Hepatocyte (in vitro differentiated cells): ENCODE data around the gene MMP20. TPM values are rescaled to one million over a fixed set of nuclear protein-coding genes. Genes with fewer than 3 reads are reported as not detected.

Experiments used
- DNase-seq: peaks from one replicate; pipeline ENCODE4 v3.0.0-alpha.2; 2016; ENCODE audit warnings: low spot score
- H2AFZ ChIP-seq: fragments of 200-600 bp; sonication (generic); 2 replicates; pipeline ENCODE4 v1.6.0; 2016; ENCODE audit warnings: antibody characterized with exemption, mild to moderate bottlenecking
- H3K27ac ChIP-seq: fragments of 200-600 bp; sonication (generic); 2 replicates; pipeline ENCODE4 v1.5.1; 2016; ENCODE audit warnings: mild to moderate bottlenecking
- H3K27me3 ChIP-seq: fragments of 200-600 bp; sonication (generic); 2 replicates; pipeline ENCODE4 v1.6.1; 2016
- H3K36me3 ChIP-seq: fragments of 200-600 bp; sonication (generic); replicated peaks from 2 replicates; pipeline ENCODE4 v1.5.1; 2016; ENCODE audit warnings: low read depth; ENCODE audit not compliant: insufficient read depth
- H3K4me1 ChIP-seq: fragments of 200-600 bp; sonication (generic); 2 replicates; pipeline ENCODE4 v1.5.1; 2016; ENCODE audit warnings: mild to moderate bottlenecking, moderate library complexity; ENCODE audit not compliant: insufficient read depth
- H3K4me2 ChIP-seq: fragments of 200-600 bp; sonication (generic); 2 replicates; pipeline ENCODE4 v1.6.0; 2016
- H3K4me3 ChIP-seq: fragments of 200-600 bp; sonication (generic); 2 replicates; pipeline ENCODE4 v1.5.1; 2016; ENCODE audit warnings: mild to moderate bottlenecking
- H3K79me2 ChIP-seq: fragments of 200-600 bp; sonication (generic); 2 replicates; pipeline ENCODE4 v1.6.0; 2017; ENCODE audit warnings: mild to moderate bottlenecking
- H3K9me2 ChIP-seq: fragments of 200-600 bp; sonication (generic); replicated peaks from 2 replicates; pipeline ENCODE4 v1.6.0; 2017; ENCODE audit warnings: mild to moderate bottlenecking; ENCODE audit not compliant: insufficient read depth
- H3K9me3 ChIP-seq: fragments of 200-600 bp; sonication (generic); 2 replicates; pipeline ENCODE4 v1.5.1; 2016; ENCODE audit warnings: low read depth, mild to moderate bottlenecking
- H4K20me1 ChIP-seq: fragments of 200-600 bp; sonication (generic); 2 replicates; pipeline ENCODE4 v1.6.0; 2016; ENCODE audit warnings: mild to moderate bottlenecking; ENCODE audit not compliant: insufficient read depth, poor library complexity, severe bottlenecking
- EZH2 ChIP-seq: fragments of 200-600 bp; sonication (generic); IDR thresholded peaks from 2 replicates; pipeline ENCODE4 v1.6.1; 2016; ENCODE audit warnings: antibody characterized with exemption, mild to moderate bottlenecking, borderline replicate concordance
- EZH2phosphoT487 ChIP-seq: fragments of 200-600 bp; sonication (generic); IDR thresholded peaks from one replicate; pipeline ENCODE4 v1.6.1; 2018; ENCODE audit warnings: antibody characterized with exemption, mild to moderate bottlenecking, low read depth, moderate library complexity; ENCODE audit not compliant: unreplicated experiment, severe bottlenecking
- WGBS: methylation state at CpG from one replicate; pipeline ENCODE4 v1.1.6; 2016; ENCODE audit warnings: low lambda C conversion rate; ENCODE audit errors: missing lambda C conversion rate; 5-methylcytosine and 5-hydroxymethylcytosine counted together
- polyA plus RNA-seq: library from polyadenylated mRNA; unstranded; fragments of >200 nt; fragmentation: Nextera tagmentation; extraction: Ambion mirVana; gene quantifications from 2 replicates; pipeline ENCODE4 v1.2.1, GENCODE V29; 2016
- total RNA-seq: library from RNA; depleted of rRNA; stranded (reverse); fragments of >200 nt; gene quantifications from 2 replicates; pipeline ENCODE4 v1.2.3, GENCODE V29; 2014
- TF ChIP-seq, protein P1 (sequence below): fragments of 200-600 bp; sonication (generic); IDR thresholded peaks from 2 replicates; pipeline ENCODE4 v1.5.1; 2016; ENCODE audit warnings: antibody characterized with exemption, mild to moderate bottlenecking; ENCODE audit not compliant: poor library complexity

The MMP20 gene
- total and polyA plus RNA-seq, 2 experiments from 2014 or later = not detected

DNA sequence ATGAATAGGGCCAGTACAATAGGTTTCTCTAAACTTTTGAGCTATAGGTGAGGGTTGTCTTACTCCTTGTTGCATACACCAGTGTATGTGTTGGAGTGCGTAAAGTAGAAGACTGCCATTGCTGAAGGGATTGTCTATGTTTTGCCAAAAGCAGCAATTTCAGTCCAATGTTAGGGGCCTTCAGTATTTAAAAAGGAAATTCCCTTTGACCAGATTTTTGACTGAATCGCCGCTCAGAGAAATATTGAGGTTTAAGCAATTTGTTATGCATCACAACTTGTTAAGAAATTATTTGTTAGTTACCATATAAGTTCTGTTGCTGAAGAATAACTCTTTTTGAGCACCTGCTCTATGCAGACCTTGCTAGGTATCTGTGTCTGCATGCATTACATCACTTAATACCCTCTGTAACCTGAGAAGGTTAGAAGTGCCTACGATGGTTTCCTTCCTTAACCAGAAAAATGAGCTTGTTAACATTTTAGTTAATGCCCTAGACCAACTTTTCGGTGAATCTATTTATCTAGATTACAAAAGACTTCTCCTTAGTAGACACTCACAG is 33.9 kb downstream of the MMP20 start:
- H3K36me3 ChIP-seq = no peaks in the 10 kb centered on the region
- 73% methylated on average over 5 of the region's 5 CpGs for WGBS
- H4K20me1 ChIP-seq = no peaks in the 10 kb centered on the region
- no peaks in the 10 kb centered on the region for H3K27me3 ChIP-seq
- no peak overlapping the region for H2AFZ ChIP-seq
- DNase-seq = no peak
- H3K4me2 ChIP-seq = no peak overlapping the region
- no peak overlapping the region for H3K4me3 ChIP-seq
- H3K9me2 ChIP-seq = no peaks in the 10 kb centered on the region
- H3K4me1 ChIP-seq = no peaks in the 10 kb centered on the region
- TF ChIP-seq EZH2 = no peak
- TF ChIP-seq, protein P1, sequence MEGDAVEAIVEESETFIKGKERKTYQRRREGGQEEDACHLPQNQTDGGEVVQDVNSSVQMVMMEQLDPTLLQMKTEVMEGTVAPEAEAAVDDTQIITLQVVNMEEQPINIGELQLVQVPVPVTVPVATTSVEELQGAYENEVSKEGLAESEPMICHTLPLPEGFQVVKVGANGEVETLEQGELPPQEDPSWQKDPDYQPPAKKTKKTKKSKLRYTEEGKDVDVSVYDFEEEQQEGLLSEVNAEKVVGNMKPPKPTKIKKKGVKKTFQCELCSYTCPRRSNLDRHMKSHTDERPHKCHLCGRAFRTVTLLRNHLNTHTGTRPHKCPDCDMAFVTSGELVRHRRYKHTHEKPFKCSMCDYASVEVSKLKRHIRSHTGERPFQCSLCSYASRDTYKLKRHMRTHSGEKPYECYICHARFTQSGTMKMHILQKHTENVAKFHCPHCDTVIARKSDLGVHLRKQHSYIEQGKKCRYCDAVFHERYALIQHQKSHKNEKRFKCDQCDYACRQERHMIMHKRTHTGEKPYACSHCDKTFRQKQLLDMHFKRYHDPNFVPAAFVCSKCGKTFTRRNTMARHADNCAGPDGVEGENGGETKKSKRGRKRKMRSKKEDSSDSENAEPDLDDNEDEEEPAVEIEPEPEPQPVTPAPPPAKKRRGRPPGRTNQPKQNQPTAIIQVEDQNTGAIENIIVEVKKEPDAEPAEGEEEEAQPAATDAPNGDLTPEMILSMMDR = no peak
- no peak for TF ChIP-seq EZH2phosphoT487
- no peaks in the 10 kb centered on the region for H3K9me3 ChIP-seq
- no peaks in the 10 kb centered on the region for H3K79me2 ChIP-seq
- no peak overlapping the region for H3K27ac ChIP-seq

DNA sequence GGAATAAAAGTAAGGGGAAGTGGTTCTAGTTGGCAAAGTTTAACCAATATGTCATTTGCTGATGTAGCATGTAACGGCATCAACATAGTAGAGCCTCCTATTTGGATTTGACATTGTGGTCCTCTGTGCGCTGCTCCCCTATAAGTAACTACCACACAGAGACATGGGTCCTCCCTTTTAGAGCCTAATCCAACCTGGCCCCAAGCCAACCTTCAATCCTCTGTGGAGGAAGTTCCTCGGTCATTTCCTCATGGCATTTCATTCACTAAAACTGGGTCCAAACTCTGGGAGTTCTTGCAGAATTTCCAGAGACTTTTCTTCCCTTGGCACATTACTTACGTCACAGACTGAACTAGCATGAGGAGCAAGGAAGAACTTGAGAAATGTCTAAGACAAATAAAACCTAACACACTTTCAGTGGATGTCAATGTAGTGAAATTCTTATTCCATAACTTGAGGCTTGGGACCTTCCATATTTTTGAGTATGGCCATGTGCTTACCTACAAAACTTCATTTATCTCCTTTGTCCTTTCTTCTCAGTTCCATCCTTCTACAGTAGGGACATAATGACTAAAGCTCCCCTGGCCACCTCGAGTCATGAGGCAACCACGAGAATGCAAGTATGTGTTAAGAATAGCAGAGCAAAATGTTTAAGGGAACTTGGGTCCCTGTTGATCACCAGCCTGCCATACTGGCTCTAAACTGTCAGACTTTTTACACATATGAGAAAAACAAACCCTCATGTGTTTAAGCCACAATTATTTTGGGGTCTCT is 34.7 kb downstream of the MMP20 start:
- no peak overlapping the region for H3K4me2 ChIP-seq
- no peaks in the 10 kb centered on the region for H3K9me3 ChIP-seq
- no peak overlapping the region for H3K4me3 ChIP-seq
- H3K27ac ChIP-seq = no peak overlapping the region
- H2AFZ ChIP-seq = no peak overlapping the region
- TF ChIP-seq EZH2 (no peak), EZH2phosphoT487 (no peak)
- TF ChIP-seq, protein P1 = no peak
- H3K79me2 ChIP-seq = no peaks in the 10 kb centered on the region
- WGBS = 86% methylated on average over 6 of the region's 6 CpGs
- H3K9me2 ChIP-seq = no peaks in the 10 kb centered on the region
- H3K4me1 ChIP-seq = no peaks in the 10 kb centered on the region
- DNase-seq = no peak
- no peaks in the 10 kb centered on the region for H3K36me3 ChIP-seq
- H3K27me3 ChIP-seq = no peaks in the 10 kb centered on the region
- no peaks in the 10 kb centered on the region for H4K20me1 ChIP-seq

DNA sequence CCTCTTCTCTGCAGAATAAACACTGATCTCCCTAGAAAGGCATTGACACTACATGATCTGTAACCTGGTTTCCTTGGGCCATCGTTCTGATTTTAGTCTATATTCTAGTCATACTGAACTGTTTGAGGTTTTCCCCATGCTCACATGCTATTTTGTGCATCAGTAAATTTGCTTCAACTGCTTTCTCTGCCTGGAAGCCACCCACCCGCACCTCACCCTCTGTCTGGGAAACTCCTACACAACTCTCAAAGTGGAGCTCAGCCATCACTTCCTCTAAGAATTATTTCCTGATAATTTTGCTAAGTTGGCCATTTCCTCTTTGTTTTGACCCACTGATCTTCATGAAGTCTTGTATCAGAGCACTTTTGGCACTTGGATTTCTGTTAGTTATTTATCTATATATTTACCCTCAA is 36.1 kb downstream of the MMP20 start:
- no peaks in the 10 kb centered on the region for H3K79me2 ChIP-seq
- H3K27ac ChIP-seq = no peak overlapping the region
- no peak overlapping the region for H3K4me2 ChIP-seq
- no peaks in the 10 kb centered on the region for H3K4me1 ChIP-seq
- H2AFZ ChIP-seq = no peak overlapping the region
- no peak for DNase-seq
- no peaks in the 10 kb centered on the region for H3K9me2 ChIP-seq
- H3K36me3 ChIP-seq = no peaks in the 10 kb centered on the region
- H4K20me1 ChIP-seq = no peaks in the 10 kb centered on the region
- H3K4me3 ChIP-seq = no peak overlapping the region
- H3K27me3 ChIP-seq = no peaks in the 10 kb centered on the region
- WGBS = 93% methylated on average over 2 of the region's 2 CpGs
- TF ChIP-seq EZH2 (no peak), EZH2phosphoT487 (no peak)
- TF ChIP-seq, protein P1 = no peak
- H3K9me3 ChIP-seq = no peaks in the 10 kb centered on the region
